Activated T-helper 9 cell treated with anti-CD3 and anti-CD28 coated beads, Interleukin-2, amount 50 U/mL, for 16 hours (primary cell): ENCODE results near the gene CDH4.
"Not testable (repeated sequence)": the region's sequence is repeated elsewhere in the genome, so short reads cannot be mapped to it uniquely, and the experiment has no call there.

ENCODE experiments used
- DNase-seq: peaks from one replicate; pipeline ENCODE4 v3.0.0-alpha.2; 2020; ENCODE audit warnings: low read depth

Gene CDH4

DNA sequence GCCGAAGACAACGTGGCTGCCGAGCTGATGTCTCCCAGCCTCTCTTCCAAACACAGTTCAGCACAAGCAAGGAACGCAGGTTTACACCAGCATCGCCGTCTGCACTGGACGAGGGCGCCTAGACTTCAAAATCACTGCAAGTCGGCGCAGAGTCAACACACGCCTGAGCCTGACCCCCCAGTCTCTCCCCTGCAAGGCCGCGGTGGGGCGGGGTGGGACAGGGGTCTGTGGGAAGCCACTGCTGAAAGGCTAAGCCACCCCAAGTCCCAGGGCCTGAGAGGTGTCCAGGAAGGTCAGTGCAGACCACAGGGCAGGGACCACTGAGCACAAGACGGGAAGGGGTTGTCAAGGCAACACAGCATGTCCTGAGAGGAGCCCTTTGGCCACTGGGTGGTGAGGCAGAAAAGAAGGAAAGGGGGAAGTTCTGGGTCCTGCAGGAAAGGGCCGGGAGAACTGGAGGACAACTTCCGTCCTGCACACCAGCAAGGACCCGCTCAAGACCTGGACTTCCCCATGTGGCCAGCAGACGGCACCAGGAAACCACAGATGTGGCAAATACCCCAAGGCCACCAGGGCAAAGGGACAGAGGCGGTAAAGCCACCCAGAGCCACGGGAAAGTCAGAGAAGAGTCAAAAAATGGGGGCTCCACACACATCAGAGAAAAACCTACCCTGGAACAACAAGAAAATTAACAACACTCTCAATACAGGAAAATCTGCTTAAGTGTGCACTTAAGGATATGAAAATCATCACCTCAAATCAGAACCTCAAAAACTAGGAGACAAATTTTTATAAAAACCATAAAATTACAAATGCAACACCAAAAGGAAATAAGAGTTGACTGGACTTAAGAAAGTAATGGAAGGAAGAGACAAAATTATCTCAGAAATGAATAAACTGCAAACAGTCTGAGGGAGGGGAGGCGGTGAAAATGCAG lies 728.9 kb downstream of the CDH4 start:
- DNase-seq, result no peak

DNA sequence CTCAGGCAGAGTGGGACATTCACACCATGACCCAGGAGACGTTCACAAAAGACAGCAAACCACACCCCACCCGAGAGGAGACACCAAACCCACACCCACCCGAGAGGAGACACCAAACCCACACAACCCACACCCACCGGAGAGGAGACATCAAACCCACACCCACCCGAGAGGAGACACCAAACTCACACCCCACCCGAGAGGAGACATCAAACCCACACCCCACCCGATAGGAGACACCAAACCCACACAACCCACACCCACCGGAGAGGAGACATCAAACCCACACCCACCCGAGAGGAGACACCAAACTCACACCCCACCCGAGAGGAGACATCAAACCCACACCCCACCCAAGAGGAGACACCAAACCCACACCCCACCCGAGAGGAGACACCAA lies 729.6 kb downstream of the CDH4 start:
- not testable (repeated sequence) for DNase-seq

DNA sequence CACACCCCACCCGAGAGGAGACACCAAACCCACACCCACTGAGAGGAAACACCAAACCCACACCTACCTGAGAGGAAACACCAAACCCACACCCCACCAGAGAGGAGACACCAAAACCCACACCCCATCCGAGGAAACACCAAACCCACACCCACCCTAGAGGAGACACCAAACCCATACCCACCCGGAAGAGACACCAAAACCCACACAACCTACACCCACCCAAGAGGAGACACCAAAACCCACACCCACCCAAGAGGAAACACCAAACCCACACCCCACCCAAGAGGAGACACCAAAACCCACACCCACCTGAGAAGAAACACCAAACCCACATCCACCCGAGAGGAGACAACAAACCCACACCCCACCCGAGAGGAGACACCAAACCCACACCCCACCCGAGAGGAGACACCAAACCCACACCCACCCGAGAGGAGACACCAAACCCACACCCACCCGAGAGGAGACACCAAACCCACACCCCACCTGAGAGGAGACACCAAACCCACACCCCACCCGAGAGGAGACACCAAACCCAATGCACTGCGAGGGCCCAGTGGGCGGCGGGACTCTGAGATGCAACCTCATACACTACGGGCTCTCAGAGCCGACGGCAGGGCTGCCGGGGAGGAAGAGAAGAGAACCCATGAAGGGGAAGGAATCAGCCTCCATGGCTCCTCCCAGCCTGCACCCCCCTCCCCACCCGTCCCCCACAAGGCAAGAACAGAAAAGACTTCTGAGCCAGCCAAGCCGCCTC lies 730.3 kb downstream of the CDH4 start:
- DNase-seq, result no peak

GRCh38 chr20:61982951-61983315 lies 730.9 kb downstream of the CDH4 start:
- no peak for DNase-seq

- DNase-seq, result no peak
These were observed 731.9 kb downstream of the CDH4 start for GRCh38 chr20:61983965-61984364.

GRCh38 chr20:61984431-61984830 lies 732.4 kb downstream of the CDH4 start:
- not testable (repeated sequence) for DNase-seq

DNA sequence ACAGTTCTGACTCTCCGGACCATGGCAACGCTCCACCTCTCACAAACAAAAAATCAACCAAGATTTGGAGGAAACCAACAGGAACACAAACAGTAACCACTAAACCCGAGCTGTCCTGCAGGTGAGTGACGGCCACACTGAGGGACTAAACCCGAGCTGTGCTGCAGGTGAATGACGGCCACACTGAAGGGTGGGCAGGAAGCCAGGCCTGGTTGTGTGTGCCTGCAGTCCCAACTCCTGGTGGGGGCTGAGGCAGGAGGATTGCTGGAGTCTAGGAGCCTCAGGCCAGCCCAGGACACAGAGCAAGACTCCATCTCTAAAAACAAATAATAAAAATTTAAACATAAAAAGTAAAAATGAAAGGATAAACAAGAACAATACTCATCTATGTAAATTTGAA lies 733.0 kb downstream of the CDH4 start:
- DNase-seq, result no peak

DNA sequence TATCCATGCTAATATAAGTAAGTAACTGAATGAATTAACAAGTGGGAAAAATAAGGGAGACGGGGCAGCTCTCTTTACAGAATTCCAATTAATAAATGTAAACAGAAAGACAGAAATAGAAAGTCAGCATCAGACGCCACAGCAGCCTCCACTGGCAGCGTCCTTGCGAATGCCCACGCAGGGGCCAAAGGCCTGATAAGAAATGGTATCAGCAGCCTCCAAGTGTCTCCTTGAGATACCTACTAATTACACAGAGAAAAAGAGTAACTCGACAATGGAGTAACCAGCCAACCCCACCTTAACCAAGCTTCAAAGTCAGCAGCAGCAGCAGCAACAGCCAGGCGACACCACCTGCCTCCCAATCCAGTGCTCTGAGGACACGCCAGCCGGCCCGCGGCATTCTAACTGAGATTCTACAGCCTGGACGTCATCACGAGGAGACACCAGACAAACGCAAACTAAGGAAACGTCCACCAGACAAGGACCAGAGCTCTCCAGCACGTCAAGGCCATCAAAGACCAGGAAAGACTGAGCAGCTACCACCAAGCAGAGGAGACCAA lies 734.8 kb downstream of the CDH4 start:
- no peak for DNase-seq

DNA sequence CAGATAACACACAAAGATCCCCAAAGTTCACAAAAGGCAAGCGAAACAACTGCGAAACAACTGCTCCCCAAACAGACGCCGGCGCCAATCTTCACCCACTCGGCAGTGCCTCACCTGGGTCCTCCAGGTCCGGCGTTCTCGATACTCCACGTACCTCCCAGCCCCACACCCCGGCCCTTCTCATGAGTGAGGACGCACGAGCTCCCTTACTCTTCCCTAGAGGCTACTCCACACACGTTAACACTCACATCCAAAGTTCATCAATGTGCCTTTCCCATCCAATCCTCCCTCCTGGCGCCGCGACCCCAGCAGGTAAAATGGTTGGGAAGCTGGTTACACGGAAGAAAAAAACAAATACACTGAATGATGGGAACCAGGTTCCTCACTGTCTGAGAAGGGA lies 736.6 kb downstream of the CDH4 start:
- no peak for DNase-seq

GRCh38 chr20:61989741-61990140 lies 737.7 kb downstream of the CDH4 start:
- no peak for DNase-seq
